Esophagus muscularis mucosa (tissue), 4 donors: Measurements from ENCODE around the gene PRR14. TPM values are rescaled to one million over a fixed set of nuclear protein-coding genes. Genes with fewer than 3 reads are reported as not detected.
A peak's percentile ranks its signal among the peaks of the same experiment; 100 is the strongest.

ENCODE experiments used
- DNase-seq: peaks from one replicate; pipeline ENCODE4 v3.0.0-alpha.2; 2017; ENCODE audit errors: extremely low spot score
- H3K27ac ChIP-seq, 4 donors: fragments of 200-600 bp; sonication (generic); replicated peaks in 1 of 4; 1 replicate in 3 of 4; 2 replicates in 1 of 4; pipeline ENCODE4 v1.5.1; 2016 to 2019; ENCODE audit warnings: mild to moderate bottlenecking in 1 of 4
- H3K27me3 ChIP-seq, 4 donors: fragments of 200-600 bp; sonication (generic); one replicate each; pipeline versions ENCODE4 v1.5.1 to v1.6.0; 2016 to 2019
- H3K36me3 ChIP-seq, 4 donors: fragments of 200-600 bp; sonication (generic); one replicate each; pipeline ENCODE4 v1.5.1; 2016 to 2019
- H3K4me1 ChIP-seq, 4 donors: fragments of 200-600 bp; sonication (generic); one replicate each; pipeline ENCODE4 v1.5.1; 2016 to 2019
- H3K4me3 ChIP-seq, 4 donors: fragments of 200-600 bp; sonication (generic); 1 replicate in 2 of 4; 2 replicates in 2 of 4; pipeline ENCODE4 v1.5.1; 2016 to 2019; ENCODE audit warnings: mild to moderate bottlenecking in 4 of 4, moderate library complexity in 1 of 4
- H3K9me3 ChIP-seq, 4 donors: fragments of 200-600 bp; sonication (generic); 1 replicate in 3 of 4; 2 replicates in 1 of 4; pipeline ENCODE4 v1.5.1; 2016 to 2019
- EP300 ChIP-seq: sonication (generic); formaldehyde crosslinking; IDR thresholded peaks from one replicate; pipeline ENCODE4 v1.6.1; 2017; ENCODE audit warnings: antibody characterized with exemption
- POLR2A ChIP-seq: fragments of 450-650 bp; IDR thresholded peaks from one replicate; pipeline ENCODE4 v1.6.1; 2017; ENCODE audit warnings: antibody characterized with exemption, moderate library complexity, mild to moderate bottlenecking, low read depth
- POLR2AphosphoS5 ChIP-seq, 2 donors: sonication (generic); formaldehyde crosslinking; IDR thresholded peaks; one replicate each; pipeline ENCODE4 v1.6.1; 2017; ENCODE audit warnings: antibody characterized with exemption in 2 of 2
- WGBS: methylation state at CpG from one replicate; pipeline ENCODE4 v1.1.5; 2018; 5-methylcytosine and 5-hydroxymethylcytosine counted together
- intact Hi-C: fragments of 100-400 bp; cut with DNase I; formaldehyde crosslinking; loops from one replicate; pipeline ENCODE4 v1.15.1; 2023
- total RNA-seq, 4 donors: library from RNA; depleted of rRNA; stranded (reverse); fragments of >200 nt; gene quantifications; one replicate each; pipeline versions ENCODE4 v1.1.0 to v1.2.1, GENCODE V29; 2016
- TF ChIP-seq, protein P1 (sequence below), 3 experiments: fragments of 200-600 bp in 2 of 3; fragments of 450-650 bp in 1 of 3; sonication (generic) in 2 of 3; IDR thresholded peaks; one replicate each; pipeline ENCODE4 v1.5.1; 2017 to 2019; ENCODE audit warnings: antibody characterized with exemption in 3 of 3, mild to moderate bottlenecking in 2 of 3, moderate library complexity in 1 of 3

Gene PRR14
- total RNA-seq, 4 donors from 2014 or later, result 30.3 to 54.0 (median 41.2) TPM

DNA sequence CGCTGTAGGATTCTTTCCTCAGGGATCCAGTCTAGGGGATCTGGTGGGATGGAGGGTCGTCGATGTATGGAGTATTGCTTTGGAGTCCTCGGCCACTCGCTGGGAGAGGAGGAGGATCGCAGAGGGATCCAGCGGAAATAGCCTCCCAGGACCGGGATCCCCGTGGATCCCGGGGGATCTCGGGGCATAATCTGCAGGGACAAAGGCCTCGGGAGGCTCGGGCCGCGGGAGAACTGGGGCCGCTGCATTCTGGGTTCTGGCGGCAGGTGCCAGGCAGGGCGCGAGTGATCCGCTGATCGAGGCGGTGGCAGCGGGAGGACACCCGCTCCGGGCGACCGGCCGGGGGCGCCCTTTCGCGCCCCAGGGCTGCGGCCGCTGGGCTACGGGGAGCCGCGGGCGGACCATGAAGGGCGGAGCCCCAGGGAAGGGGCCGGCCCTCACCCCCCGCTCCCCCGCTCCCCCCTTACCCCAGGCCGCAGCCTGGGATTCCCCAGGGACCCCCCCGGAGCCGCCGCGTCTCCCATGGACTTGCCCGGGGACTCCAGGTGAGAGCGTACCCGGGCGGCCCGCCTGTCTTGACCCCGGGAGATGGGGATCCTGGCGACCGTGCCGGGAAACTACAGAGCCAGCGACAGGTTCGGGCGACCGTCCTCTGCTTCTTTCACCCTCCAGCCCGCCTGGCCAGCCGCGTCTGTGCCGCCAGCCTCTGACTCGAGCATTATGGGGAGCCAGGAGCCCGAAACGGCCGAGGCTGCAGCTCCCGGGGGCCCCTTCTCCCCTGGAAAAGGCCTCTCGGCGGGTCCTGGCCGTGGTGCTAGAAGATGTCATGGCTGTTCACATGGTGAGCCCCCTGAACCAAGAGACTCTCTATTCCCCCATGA lies 604 bp downstream of the PRR14 start:
- WGBS, result 0% methylated on average over 23 of the region's 71 CpGs
- Histone ChIP-seq H3K9me3 (no peaks in the 10 kb centered on the region), H3K4me1 (peaks cover 17 to 43% (median 39%) of the 10 kb centered on the region in 4 donors), H3K4me3 (peak overlapping the region; percentile 82 to 96 (median 86)), H3K36me3 (peaks cover 38 to 42% (median 41%) of the 10 kb centered on the region in 4 donors), H3K27me3 (no peaks in the 10 kb centered on the region), H3K27ac (peak overlapping the region; percentile 95 to 99 (median 97))
- TF ChIP-seq POLR2AphosphoS5 (IDR thresholded peaks at IDR 0.05) (peak in 1 of 2 donors; percentile 42), POLR2A (no peak), EP300 (no peak)
- TF ChIP-seq, protein P1, sequence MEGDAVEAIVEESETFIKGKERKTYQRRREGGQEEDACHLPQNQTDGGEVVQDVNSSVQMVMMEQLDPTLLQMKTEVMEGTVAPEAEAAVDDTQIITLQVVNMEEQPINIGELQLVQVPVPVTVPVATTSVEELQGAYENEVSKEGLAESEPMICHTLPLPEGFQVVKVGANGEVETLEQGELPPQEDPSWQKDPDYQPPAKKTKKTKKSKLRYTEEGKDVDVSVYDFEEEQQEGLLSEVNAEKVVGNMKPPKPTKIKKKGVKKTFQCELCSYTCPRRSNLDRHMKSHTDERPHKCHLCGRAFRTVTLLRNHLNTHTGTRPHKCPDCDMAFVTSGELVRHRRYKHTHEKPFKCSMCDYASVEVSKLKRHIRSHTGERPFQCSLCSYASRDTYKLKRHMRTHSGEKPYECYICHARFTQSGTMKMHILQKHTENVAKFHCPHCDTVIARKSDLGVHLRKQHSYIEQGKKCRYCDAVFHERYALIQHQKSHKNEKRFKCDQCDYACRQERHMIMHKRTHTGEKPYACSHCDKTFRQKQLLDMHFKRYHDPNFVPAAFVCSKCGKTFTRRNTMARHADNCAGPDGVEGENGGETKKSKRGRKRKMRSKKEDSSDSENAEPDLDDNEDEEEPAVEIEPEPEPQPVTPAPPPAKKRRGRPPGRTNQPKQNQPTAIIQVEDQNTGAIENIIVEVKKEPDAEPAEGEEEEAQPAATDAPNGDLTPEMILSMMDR (IDR thresholded peaks at IDR 0.05), result peak; percentile 68 to 82 (median 69)
- intact Hi-C loops, result no loop called here
- peak; percentile 93 for DNase-seq

DNA sequence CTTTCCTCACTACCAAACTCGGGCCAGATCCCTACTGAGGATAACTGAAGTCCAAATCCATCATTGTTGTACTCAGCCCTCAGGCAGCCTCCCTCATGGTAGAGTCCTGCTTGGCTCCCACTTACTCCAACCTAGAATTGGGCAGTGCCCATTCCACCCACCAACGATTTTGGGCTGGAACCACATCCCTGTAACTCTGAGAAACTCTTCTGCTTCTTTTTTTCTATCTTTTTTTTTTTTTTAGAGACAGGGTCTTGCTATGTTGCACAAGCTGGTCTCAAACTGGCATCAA lies 1.2 kb downstream of the PRR14 start:
- Histone ChIP-seq H3K27me3 (no peaks in the 10 kb centered on the region), H3K27ac (peak overlapping the region; percentile 95 to 99 (median 97)), H3K36me3 (peaks cover 38 to 48% (median 46%) of the 10 kb centered on the region in 4 donors), H3K4me1 (peaks cover 20 to 49% (median 45%) of the 10 kb centered on the region in 4 donors), H3K9me3 (no peaks in the 10 kb centered on the region), H3K4me3 (peak overlapping the region; percentile 82 to 96 (median 86))
- 17% methylated on average over 2 of the region's 2 CpGs for WGBS
- intact Hi-C loops, result no loop called here
- no peak for TF ChIP-seq POLR2A
- TF ChIP-seq EP300, result no peak
- TF ChIP-seq, protein P1 (IDR thresholded peaks at IDR 0.05), result no peak
- no peak for TF ChIP-seq POLR2AphosphoS5 (IDR thresholded peaks at IDR 0.05)
- no peak for DNase-seq

DNA sequence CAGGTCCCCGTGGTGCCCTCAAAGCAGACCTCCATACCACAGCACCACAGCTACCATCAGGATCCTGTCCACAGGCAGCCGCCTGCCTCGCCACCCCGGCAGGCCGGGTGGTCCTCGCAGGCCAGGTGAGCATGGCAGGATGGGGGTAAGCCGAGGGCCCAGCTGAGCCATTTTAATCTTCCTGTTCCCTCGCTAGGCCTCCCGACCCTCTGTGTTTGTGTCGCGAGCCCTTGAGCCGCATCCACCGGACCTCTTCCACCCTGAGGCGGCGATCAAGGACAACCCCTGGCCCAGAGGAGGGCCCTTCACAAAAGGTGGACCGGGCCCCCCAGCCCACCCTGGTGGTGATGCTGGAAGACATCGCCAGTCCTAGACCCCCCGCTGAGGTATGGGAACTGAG lies 2.0 kb downstream of the PRR14 start:
- H3K27ac ChIP-seq, result peak overlapping the region; percentile 95 to 99 (median 97)
- intact Hi-C loops, result no loop called here
- H3K36me3 ChIP-seq, result peaks cover 38 to 50% (median 46%) of the 10 kb centered on the region in 4 donors
- no peak for DNase-seq
- H3K4me3 ChIP-seq, result no peak overlapping the region
- no peaks in the 10 kb centered on the region for H3K9me3 ChIP-seq
- WGBS, result 94% methylated on average over 18 of the region's 18 CpGs
- H3K4me1 ChIP-seq, result peaks cover 27 to 57% (median 53%) of the 10 kb centered on the region in 4 donors
- no peaks in the 10 kb centered on the region for H3K27me3 ChIP-seq
- TF ChIP-seq POLR2A, result no peak

DNA sequence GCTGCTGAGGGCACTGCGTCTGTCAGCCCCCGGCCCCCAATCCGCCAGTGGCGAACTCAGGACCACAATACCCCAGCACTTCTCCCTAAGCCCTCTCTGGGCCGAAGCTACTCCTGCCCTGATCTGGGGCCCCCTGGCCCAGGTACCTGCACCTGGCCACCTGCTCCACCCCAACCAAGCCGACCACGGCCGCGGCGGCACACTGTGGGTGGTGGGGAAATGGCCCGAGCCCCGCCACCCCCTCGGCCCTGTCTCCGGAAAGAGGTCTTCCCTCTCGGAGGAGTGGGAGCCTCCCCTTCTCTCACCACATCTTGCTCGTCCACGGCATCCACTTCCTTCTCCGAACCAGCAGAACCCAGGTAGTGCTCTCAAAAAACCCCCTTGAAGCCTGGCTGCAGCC lies 4.1 kb downstream of the PRR14 start:
- intact Hi-C loops, result no loop called here
- TF ChIP-seq POLR2A (no peak), EP300 (no peak), POLR2AphosphoS5 (IDR thresholded peaks at IDR 0.05) (no peak)
- TF ChIP-seq, protein P1 (IDR thresholded peaks at IDR 0.05), result no peak
- peak overlapping the region in 1 of 4 donors; percentile 7 for H3K27ac ChIP-seq
- 90% methylated on average over 18 of the region's 18 CpGs for WGBS
- H3K36me3 ChIP-seq, result peaks cover 38 to 50% (median 46%) of the 10 kb centered on the region in 4 donors
- no peak overlapping the region for H3K4me3 ChIP-seq
- H3K4me1 ChIP-seq, result peaks cover 25 to 53% (median 48%) of the 10 kb centered on the region in 4 donors
- no peaks in the 10 kb centered on the region for H3K9me3 ChIP-seq
- H3K27me3 ChIP-seq, result no peaks in the 10 kb centered on the region
- DNase-seq, result no peak

DNA sequence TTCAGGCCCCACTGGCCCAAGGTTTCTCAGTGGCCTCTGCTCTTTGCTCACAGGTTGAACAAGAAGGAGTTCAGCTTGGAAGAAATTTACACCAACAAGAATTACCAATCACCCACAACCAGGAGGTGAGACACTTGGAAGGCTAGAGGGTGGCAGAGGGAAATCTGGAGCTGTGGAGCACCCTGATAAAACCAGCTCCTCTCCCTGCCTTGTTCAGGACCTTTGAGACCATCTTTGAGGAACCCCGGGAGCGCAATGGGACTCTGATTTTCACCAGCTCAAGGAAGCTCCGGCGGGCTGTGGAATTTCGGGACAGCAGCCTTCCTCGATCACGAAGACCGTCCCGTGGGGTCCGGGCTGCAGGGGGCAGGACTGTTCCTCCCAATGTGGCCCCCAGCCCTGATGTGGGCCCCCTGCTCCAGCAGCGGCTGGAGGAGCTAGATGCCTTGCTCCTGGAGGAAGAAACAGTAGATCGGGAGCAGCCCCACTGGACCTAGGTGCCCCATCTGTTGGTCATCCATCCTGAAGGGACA lies 5.1 kb downstream of the PRR14 start:
- TF ChIP-seq, protein P1 (IDR thresholded peaks at IDR 0.05), result no peak
- TF ChIP-seq POLR2A, result no peak
- TF ChIP-seq EP300, result no peak
- TF ChIP-seq POLR2AphosphoS5 (IDR thresholded peaks at IDR 0.05), result no peak
- no peak for DNase-seq
- intact Hi-C loops, result no loop called here
- Histone ChIP-seq H3K4me1 (peaks cover 31 to 61% (median 55%) of the 10 kb centered on the region in 4 donors), H3K4me3 (no peak overlapping the region), H3K27ac (peak overlapping the region in 2 of 4 donors; percentile 16 to 98), H3K9me3 (no peaks in the 10 kb centered on the region), H3K36me3 (peaks cover 38 to 52% (median 48%) of the 10 kb centered on the region in 4 donors), H3K27me3 (no peaks in the 10 kb centered on the region)
- 92% methylated on average over 9 of the region's 12 CpGs for WGBS
